GM12873 (cell line): ENCODE data around the gene MINPP1.

Experiments
- CTCF ChIP-seq: IDR thresholded peaks from 2 replicates; pipeline ENCODE4 v1.5.1; 2012; ENCODE audit warnings: low read depth, mild to moderate bottlenecking, moderate library complexity, low read length, control low read depth; ENCODE audit not compliant: insufficient read depth; ENCODE audit errors: missing control alignments

The MINPP1 gene

DNA sequence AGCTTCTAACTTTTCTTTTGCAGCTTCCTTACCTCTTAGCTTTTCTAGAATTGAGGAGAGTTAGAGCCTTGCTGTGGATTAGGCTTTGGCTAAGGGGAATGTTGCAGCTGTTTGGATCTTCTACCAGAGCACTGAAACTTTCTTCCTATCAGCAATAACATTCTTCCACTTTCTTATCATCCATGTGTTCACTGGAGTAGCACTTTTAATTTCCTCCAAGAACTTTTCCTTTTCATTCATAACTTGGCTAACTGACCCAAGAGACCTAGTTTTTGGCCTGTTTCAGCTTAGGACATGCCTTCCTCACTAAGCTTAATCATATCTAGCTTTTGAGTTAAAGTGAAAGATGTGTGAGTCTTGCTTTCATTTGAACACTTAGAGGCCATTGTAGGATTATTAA lies 19.6 kb downstream of the MINPP1 start:
- no peak for TF ChIP-seq CTCF

DNA sequence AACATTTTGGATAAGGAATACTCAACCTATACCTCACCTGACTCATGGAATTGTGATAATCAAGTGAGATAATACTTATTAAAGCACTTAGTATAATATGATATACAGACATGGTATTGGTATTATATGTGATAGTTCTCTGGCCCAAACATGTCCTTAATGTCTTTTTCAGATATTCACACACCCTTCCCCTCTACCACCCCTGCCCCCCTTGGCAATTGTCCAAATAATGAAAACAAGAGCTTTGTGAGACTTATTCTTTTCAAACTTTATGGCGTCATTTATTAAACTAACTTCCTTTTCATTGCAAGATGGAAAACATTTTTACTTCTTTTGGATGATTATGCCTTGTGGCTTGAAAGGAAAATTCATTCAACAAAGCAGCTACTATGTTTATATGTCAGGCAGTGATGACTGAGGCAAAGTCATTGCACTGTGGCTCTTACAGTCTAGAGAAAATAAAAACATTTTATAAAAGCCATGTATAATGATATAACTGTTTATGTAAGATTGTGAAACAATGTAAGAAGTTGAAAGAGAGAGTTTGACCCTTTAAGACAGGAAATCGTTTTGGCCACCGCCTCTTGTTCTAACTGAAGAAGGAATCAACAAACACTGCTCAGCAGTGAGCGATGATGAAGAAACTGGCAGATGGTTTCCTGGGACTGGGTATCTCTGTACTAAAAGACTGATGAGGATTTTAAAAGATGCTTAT lies 27.4 kb downstream of the MINPP1 start:
- no peak for TF ChIP-seq CTCF

GRCh38 chr10:87532696-87533095 lies 28.0 kb downstream of the MINPP1 start:
- no peak for TF ChIP-seq CTCF

GRCh38 chr10:87534173-87534858 lies 29.6 kb downstream of the MINPP1 start:
- TF ChIP-seq CTCF, result no peak

GRCh38 chr10:87538092-87539015 lies 33.7 kb downstream of the MINPP1 start:
- no peak for TF ChIP-seq CTCF

DNA sequence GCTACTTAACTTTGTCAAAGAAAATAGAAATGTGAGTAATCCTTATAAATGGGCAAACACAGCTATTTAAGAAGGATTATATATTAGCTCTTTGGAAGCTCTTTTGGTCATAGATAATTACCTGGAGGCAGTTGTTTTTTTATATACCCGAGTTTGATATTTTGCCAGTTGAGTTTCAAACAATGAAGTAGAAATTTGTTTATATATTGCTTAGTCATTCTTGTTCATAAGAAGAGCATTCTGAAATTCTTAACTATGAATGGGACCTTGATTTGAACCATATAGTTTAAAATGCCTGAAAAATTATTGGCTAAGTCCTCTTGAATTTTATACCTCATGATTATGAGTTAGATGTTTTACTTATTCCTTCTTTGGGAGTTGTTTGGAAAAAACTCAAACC lies 36.4 kb downstream of the MINPP1 start:
- no peak for TF ChIP-seq CTCF

DNA sequence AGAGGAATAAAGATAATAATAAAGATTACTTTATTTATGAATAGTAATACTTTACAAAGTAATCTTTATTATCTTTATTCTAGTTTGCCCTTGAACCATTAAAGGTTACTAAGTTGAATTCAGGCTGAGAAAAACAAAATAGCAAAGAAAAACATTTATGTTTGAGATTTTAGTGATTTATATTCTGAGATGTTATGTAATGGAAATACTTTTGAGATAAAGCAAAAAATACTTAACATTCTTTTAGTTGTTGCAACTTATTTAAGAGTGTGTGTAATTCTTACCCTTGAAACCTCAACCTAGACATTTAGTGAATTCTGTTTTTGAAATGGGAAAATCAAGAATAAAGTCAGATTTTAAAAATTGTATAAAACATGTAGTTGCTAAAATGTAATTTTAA lies 40.0 kb downstream of the MINPP1 start:
- no peak for TF ChIP-seq CTCF
